ENCODE data around the gene TOMM40L. TPM values are rescaled to one million over a fixed set of nuclear protein-coding genes. Genes with fewer than 3 reads are reported as not detected.
A peak's percentile ranks its signal among the peaks of the same experiment; 100 is the strongest.

TOMM40L gene
- polyA plus RNA-seq, 1 donor (not counting 4 experiments of a cell fraction or from before 2014, with no cell fraction given): 14.4 TPM

- Histone ChIP-seq H4K20me1 (ENCODE audit: control insufficient read depth, extremely low read depth, insufficient read depth, low read length) (no peaks in the 10 kb centered on the region), H3K9me1 (ENCODE audit: control insufficient read depth, extremely low read depth, insufficient read depth, low read length) (no peaks in the 10 kb centered on the region), H3K9me3 (ENCODE audit: control insufficient read depth, low read depth, low read length) (no peaks in the 10 kb centered on the region), H2AFZ (ENCODE audit: control insufficient read depth, low read length) (no peak overlapping the region), H3K79me2 (ENCODE audit: control insufficient read depth, insufficient read depth, low read length) (peaks cover 13% of the 10 kb centered on the region), H3K9ac (ENCODE audit: control insufficient read depth, extremely low read depth, insufficient read depth, low read length) (no peak overlapping the region), H3K4me3 (ENCODE audit: control insufficient read depth in 2 of 3, extremely low read depth in 1 of 3, insufficient read depth in 2 of 3, low read depth in 1 of 3, low read length in 3 of 3) (peak overlapping the region in 1 of 3 experiments; percentile 88), H3K27me3 (ENCODE audit: control insufficient read depth, extremely low read depth, insufficient read depth, low read length) (no peaks in the 10 kb centered on the region), H3K27ac (ENCODE audit: control insufficient read depth, insufficient read depth, low read length) (no peak overlapping the region), H3K36me3 (ENCODE audit: control insufficient read depth in 2 of 2, extremely low read depth in 1 of 2, insufficient read depth in 2 of 2, low read length in 2 of 2) (peaks cover 12 to 17% of the 10 kb centered on the region in 2 experiments), H3K4me1 (ENCODE audit: control insufficient read depth, extremely low read depth, insufficient read depth, low read length) (peaks cover 19% of the 10 kb centered on the region), H3K4me2 (ENCODE audit: control insufficient read depth, extremely low read depth, insufficient read depth, low read depth, low read length) (peak overlapping the region; percentile 97)
- TF ChIP-seq CTCF (optimal IDR thresholded peaks at IDR 0.05 in 1 of 3, IDR thresholded peaks at IDR 0.05 in 1 of 3, conservative IDR thresholded peaks at IDR 0.05 in 1 of 3; ENCODE audit: extremely low read depth in 1 of 3, insufficient read depth in 2 of 3, low read length in 3 of 3) (no peak), EZH2 (IDR thresholded peaks at IDR 0.05; ENCODE audit: low read length) (no peak)
- dilution Hi-C loops (cut with MboI; ENCODE audit: extremely low pct_ligation_motif_present, low sequenced_read_pairs): no loop called here
- DNase-seq (ENCODE audit: low read depth, low spot score): no peak
- no peak for FAIRE-seq
Measured at GRCh38 chr1:161228032-161228431, 2.2 kb downstream of the TOMM40L start.

GRCh38 chr1:161229896-161230295, 4.0 kb downstream of the TOMM40L start:
- no peak overlapping the region for H2AFZ ChIP-seq (ENCODE audit: control insufficient read depth, low read length)
- FAIRE-seq (no peak), DNase-seq (ENCODE audit: low read depth, low spot score) (no peak)
- H3K4me3 ChIP-seq (ENCODE audit: control insufficient read depth in 2 of 3, extremely low read depth in 1 of 3, insufficient read depth in 2 of 3, low read depth in 1 of 3, low read length in 3 of 3): no peak overlapping the region
- no peak overlapping the region for H3K27ac ChIP-seq (ENCODE audit: control insufficient read depth, insufficient read depth, low read length)
- H3K9ac ChIP-seq (ENCODE audit: control insufficient read depth, extremely low read depth, insufficient read depth, low read length): no peak overlapping the region
- no peaks in the 10 kb centered on the region for H3K9me1 ChIP-seq (ENCODE audit: control insufficient read depth, extremely low read depth, insufficient read depth, low read length)
- no peak overlapping the region for H3K4me2 ChIP-seq (ENCODE audit: control insufficient read depth, extremely low read depth, insufficient read depth, low read depth, low read length)
- dilution Hi-C loops (cut with MboI; ENCODE audit: extremely low pct_ligation_motif_present, low sequenced_read_pairs): no loop called here
- peaks cover 13% of the 10 kb centered on the region for H3K79me2 ChIP-seq (ENCODE audit: control insufficient read depth, insufficient read depth, low read length)
- H3K4me1 ChIP-seq (ENCODE audit: control insufficient read depth, extremely low read depth, insufficient read depth, low read length): peaks cover 19% of the 10 kb centered on the region
- peaks cover 12 to 17% of the 10 kb centered on the region in 2 experiments for H3K36me3 ChIP-seq (ENCODE audit: control insufficient read depth in 2 of 2, extremely low read depth in 1 of 2, insufficient read depth in 2 of 2, low read length in 2 of 2)
- H4K20me1 ChIP-seq (ENCODE audit: control insufficient read depth, extremely low read depth, insufficient read depth, low read length): no peaks in the 10 kb centered on the region
- peak in 1 of 3 experiments; percentile 15 for TF ChIP-seq CTCF (optimal IDR thresholded peaks at IDR 0.05 in 1 of 3, IDR thresholded peaks at IDR 0.05 in 1 of 3, conservative IDR thresholded peaks at IDR 0.05 in 1 of 3; ENCODE audit: extremely low read depth in 1 of 3, insufficient read depth in 2 of 3, low read length in 3 of 3)
- TF ChIP-seq EZH2 (IDR thresholded peaks at IDR 0.05; ENCODE audit: low read length): no peak
- no peaks in the 10 kb centered on the region for H3K27me3 ChIP-seq (ENCODE audit: control insufficient read depth, extremely low read depth, insufficient read depth, low read length)
- H3K9me3 ChIP-seq (ENCODE audit: control insufficient read depth, low read depth, low read length): no peaks in the 10 kb centered on the region
